Measurements from ENCODE around the gene ADAMTSL5. TPM values are rescaled to one million over a fixed set of nuclear protein-coding genes. Genes with fewer than 3 reads are reported as not detected.

ADAMTSL5 gene
- total RNA-seq, 2 experiments from 2014 or later: 0.34 TPM; not detected in 1

DNA sequence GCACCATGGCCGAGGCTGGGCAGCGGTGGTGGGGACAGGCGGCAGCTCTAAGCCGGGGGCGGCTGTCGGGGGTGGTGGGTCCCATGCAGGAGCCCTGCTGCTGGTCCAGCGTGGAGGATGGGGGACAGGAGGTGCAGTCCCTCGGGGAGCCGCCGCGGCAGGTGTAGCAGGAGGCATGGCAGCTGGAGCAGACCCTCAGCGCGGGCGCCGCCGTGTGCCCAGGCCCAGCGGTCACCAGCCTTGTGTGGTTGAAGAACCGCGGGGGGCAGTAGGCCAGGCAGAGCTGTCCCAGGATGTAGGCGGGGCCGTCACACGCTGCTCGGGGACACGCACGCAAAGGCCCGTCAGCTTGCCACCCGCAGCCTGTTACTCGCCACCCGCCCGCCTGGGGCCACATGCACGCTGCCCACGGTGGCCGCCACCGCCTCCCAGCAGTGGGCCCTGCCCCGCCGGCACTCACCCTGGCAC lies 30.9 kb downstream of the ADAMTSL5 start:
- no peaks in the 10 kb centered on the region for H3K9me3 ChIP-seq (ENCODE audit: low read length)
- BruUV-seq (replicated peaks): no TSS peak
- H4K20me1 ChIP-seq (ENCODE audit: insufficient read depth, low read length): no peaks in the 10 kb centered on the region
- H2AFZ ChIP-seq (ENCODE audit: low read length): no peak overlapping the region
- TF ChIP-seq, protein P1, sequence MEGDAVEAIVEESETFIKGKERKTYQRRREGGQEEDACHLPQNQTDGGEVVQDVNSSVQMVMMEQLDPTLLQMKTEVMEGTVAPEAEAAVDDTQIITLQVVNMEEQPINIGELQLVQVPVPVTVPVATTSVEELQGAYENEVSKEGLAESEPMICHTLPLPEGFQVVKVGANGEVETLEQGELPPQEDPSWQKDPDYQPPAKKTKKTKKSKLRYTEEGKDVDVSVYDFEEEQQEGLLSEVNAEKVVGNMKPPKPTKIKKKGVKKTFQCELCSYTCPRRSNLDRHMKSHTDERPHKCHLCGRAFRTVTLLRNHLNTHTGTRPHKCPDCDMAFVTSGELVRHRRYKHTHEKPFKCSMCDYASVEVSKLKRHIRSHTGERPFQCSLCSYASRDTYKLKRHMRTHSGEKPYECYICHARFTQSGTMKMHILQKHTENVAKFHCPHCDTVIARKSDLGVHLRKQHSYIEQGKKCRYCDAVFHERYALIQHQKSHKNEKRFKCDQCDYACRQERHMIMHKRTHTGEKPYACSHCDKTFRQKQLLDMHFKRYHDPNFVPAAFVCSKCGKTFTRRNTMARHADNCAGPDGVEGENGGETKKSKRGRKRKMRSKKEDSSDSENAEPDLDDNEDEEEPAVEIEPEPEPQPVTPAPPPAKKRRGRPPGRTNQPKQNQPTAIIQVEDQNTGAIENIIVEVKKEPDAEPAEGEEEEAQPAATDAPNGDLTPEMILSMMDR (conservative IDR thresholded peaks at IDR 0.05; ENCODE audit: low read length): no peak
- TF ChIP-seq EZH2phosphoT487 (IDR thresholded peaks at IDR 0.05; ENCODE audit: borderline replicate concordance, low read depth, low read length): no peak
- no peak overlapping the region for H3K27ac ChIP-seq (ENCODE audit: low read depth, low read length, poor library complexity, severe bottlenecking)
- H3K4me3 ChIP-seq (ENCODE audit: low read depth, low read length, poor library complexity, severe bottlenecking): no peak overlapping the region
- no peak overlapping the region for H3K4me2 ChIP-seq (ENCODE audit: low read length)
- H3K4me1 ChIP-seq (ENCODE audit: insufficient read depth, low read length, poor library complexity, severe bottlenecking): peaks cover 14% of the 10 kb centered on the region
- ChIA-PET POLR2A (no interaction called here), CTCF (ENCODE audit: unreplicated experiment) (no interaction called here)
- DNase-seq (ENCODE audit: low spot score): no peak
- peaks cover 17% of the 10 kb centered on the region for H3K79me2 ChIP-seq (ENCODE audit: insufficient read depth, low read depth, low read length)
- peaks cover 5% of the 10 kb centered on the region for H3K36me3 ChIP-seq (ENCODE audit: insufficient read depth, low read length)
- H3K9me2 ChIP-seq (ENCODE audit: insufficient read depth, low read length): no peaks in the 10 kb centered on the region
- intact Hi-C loops (cut with micrococcal nuclease; ENCODE audit: unreplicated experiment): no loop called here

DNA sequence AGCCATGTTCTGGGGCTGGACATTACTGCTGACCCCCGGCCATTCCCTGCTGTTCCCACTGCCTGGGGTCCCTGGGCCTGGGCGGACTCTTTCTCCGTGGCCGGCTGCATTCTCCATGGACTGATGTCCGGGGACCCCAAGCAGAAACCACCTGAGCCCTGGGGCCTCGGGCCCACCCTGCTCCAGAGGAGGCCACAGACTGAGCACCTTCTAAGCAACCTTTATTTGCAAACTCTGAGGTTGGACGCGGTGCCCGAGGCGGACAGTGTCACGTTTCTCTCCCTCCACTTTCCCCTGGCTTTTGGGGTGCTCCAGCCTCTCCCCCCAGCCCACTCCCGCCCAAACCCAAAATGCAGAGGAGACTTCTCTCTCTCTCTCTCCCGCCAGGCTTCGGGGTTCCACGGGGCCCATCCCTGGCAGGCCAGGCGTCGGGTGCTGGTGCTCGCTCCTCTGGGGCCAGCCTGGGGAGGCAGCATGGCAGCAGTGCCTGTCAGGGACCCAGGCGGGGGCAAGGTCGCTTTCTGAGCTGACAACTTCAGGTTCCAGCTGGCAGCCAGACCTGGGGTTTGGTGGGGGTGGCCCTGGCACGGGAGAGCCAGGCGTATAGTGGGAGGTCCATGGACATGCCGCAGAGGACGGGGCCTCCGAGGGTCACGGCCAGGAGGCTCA lies 31.5 kb downstream of the ADAMTSL5 start:
- no TSS peak for BruUV-seq (replicated peaks)
- POLR2A ChIA-PET: no interaction called here
- intact Hi-C loops (cut with micrococcal nuclease; ENCODE audit: unreplicated experiment): no loop called here

More for the DNA sequence above, 31.5 kb downstream of the ADAMTSL5 start:
- no peak overlapping the region for H3K27ac ChIP-seq (ENCODE audit: low read depth, low read length, poor library complexity, severe bottlenecking)
- H3K4me2 ChIP-seq (ENCODE audit: low read length): no peak overlapping the region
- no peaks in the 10 kb centered on the region for H3K9me2 ChIP-seq (ENCODE audit: insufficient read depth, low read length)
- no peak overlapping the region for H2AFZ ChIP-seq (ENCODE audit: low read length)
- peaks cover 9% of the 10 kb centered on the region for H3K36me3 ChIP-seq (ENCODE audit: insufficient read depth, low read length)
- no peaks in the 10 kb centered on the region for H3K9me3 ChIP-seq (ENCODE audit: low read length)
- CTCF ChIA-PET (ENCODE audit: unreplicated experiment): no interaction called here
- TF ChIP-seq, protein P1 (conservative IDR thresholded peaks at IDR 0.05; ENCODE audit: low read length): no peak
- no peak for TF ChIP-seq EZH2phosphoT487 (IDR thresholded peaks at IDR 0.05; ENCODE audit: borderline replicate concordance, low read depth, low read length)
- no peaks in the 10 kb centered on the region for H4K20me1 ChIP-seq (ENCODE audit: insufficient read depth, low read length)
- H3K79me2 ChIP-seq (ENCODE audit: insufficient read depth, low read depth, low read length): peaks cover 17% of the 10 kb centered on the region
- peaks cover 14% of the 10 kb centered on the region for H3K4me1 ChIP-seq (ENCODE audit: insufficient read depth, low read length, poor library complexity, severe bottlenecking)
- no peak overlapping the region for H3K4me3 ChIP-seq (ENCODE audit: low read depth, low read length, poor library complexity, severe bottlenecking)
- no peak for DNase-seq (ENCODE audit: low spot score)
